ENCODE results near the gene MAPK8.

Gene MAPK8

GRCh38 chr10:48361176-48361575 is 54.7 kb downstream of the MAPK8 start:
- Mint-ChIP-seq H3K27ac (no peak overlapping the region), H3K4me3 (no peak overlapping the region)

GRCh38 chr10:48363617-48364355 is 57.3 kb downstream of the MAPK8 start:
- peaks cover 11% of the 10 kb centered on the region for H3K4me1 Mint-ChIP-seq (ENCODE audit: low read depth)
- no peak overlapping the region for H3K27ac Mint-ChIP-seq
- H3K9me3 Mint-ChIP-seq: no peaks in the 10 kb centered on the region
- no peak for DNase-seq (ENCODE audit: low spot score)
- peaks cover 1% of the 10 kb centered on the region for H3K36me3 Mint-ChIP-seq (ENCODE audit: low read depth)
- no peak overlapping the region for H3K4me3 Mint-ChIP-seq
- H3K27me3 Mint-ChIP-seq (ENCODE audit: low read depth): no peaks in the 10 kb centered on the region

More at GRCh38 chr10:48361176-48361575, 54.7 kb downstream of the MAPK8 start:
- DNase-seq (ENCODE audit: low spot score): no peak
- H3K36me3 Mint-ChIP-seq (ENCODE audit: low read depth): peaks cover 1% of the 10 kb centered on the region
- peaks cover 18% of the 10 kb centered on the region for H3K4me1 Mint-ChIP-seq (ENCODE audit: low read depth)
- H3K27me3 Mint-ChIP-seq (ENCODE audit: low read depth): no peaks in the 10 kb centered on the region
- peaks cover under 1% of the 10 kb centered on the region for H3K9me3 Mint-ChIP-seq

GRCh38 chr10:48364659-48365405 is 58.4 kb downstream of the MAPK8 start:
- H3K4me3 Mint-ChIP-seq: no peak overlapping the region
- H3K27me3 Mint-ChIP-seq (ENCODE audit: low read depth): no peaks in the 10 kb centered on the region
- DNase-seq (ENCODE audit: low spot score): no peak

GRCh38 chr10:48365668-48366067 is 59.2 kb downstream of the MAPK8 start:
- Mint-ChIP-seq H3K4me1 (ENCODE audit: low read depth) (peaks cover 10% of the 10 kb centered on the region), H3K4me3 (no peak overlapping the region), H3K9me3 (no peaks in the 10 kb centered on the region), H3K27ac (no peak overlapping the region), H3K36me3 (ENCODE audit: low read depth) (peaks cover 1% of the 10 kb centered on the region), H3K27me3 (ENCODE audit: low read depth) (no peaks in the 10 kb centered on the region)
- no peak for DNase-seq (ENCODE audit: low spot score)

More at GRCh38 chr10:48364659-48365405, 58.4 kb downstream of the MAPK8 start:
- Mint-ChIP-seq H3K36me3 (ENCODE audit: low read depth) (peaks cover 1% of the 10 kb centered on the region), H3K27ac (no peak overlapping the region), H3K4me1 (ENCODE audit: low read depth) (peaks cover 11% of the 10 kb centered on the region), H3K9me3 (no peaks in the 10 kb centered on the region)

- Mint-ChIP-seq H3K4me1 (ENCODE audit: low read depth) (peaks cover 10% of the 10 kb centered on the region), H3K9me3 (no peaks in the 10 kb centered on the region), H3K4me3 (no peak overlapping the region), H3K27ac (no peak overlapping the region), H3K27me3 (ENCODE audit: low read depth) (no peaks in the 10 kb centered on the region), H3K36me3 (ENCODE audit: low read depth) (peaks cover 1% of the 10 kb centered on the region)
- no peak for DNase-seq (ENCODE audit: low spot score)
These were observed 59.8 kb downstream of the MAPK8 start for GRCh38 chr10:48366261-48366660.

- peaks cover 3% of the 10 kb centered on the region for H3K4me1 Mint-ChIP-seq (ENCODE audit: low read depth)
- H3K27ac Mint-ChIP-seq: no peak overlapping the region
- H3K9me3 Mint-ChIP-seq: peaks cover 8% of the 10 kb centered on the region
- no peaks in the 10 kb centered on the region for H3K36me3 Mint-ChIP-seq (ENCODE audit: low read depth)
- DNase-seq (ENCODE audit: low spot score): no peak
- H3K27me3 Mint-ChIP-seq (ENCODE audit: low read depth): no peaks in the 10 kb centered on the region
- no peak overlapping the region for H3K4me3 Mint-ChIP-seq
These were observed 63.0 kb downstream of the MAPK8 start for GRCh38 chr10:48369501-48369900.

GRCh38 chr10:48377751-48378530 is 71.5 kb downstream of the MAPK8 start:
- H3K27me3 Mint-ChIP-seq (ENCODE audit: low read depth): no peaks in the 10 kb centered on the region
- H3K27ac Mint-ChIP-seq: no peak overlapping the region
- peaks cover 3% of the 10 kb centered on the region for H3K36me3 Mint-ChIP-seq (ENCODE audit: low read depth)
- peaks cover 18% of the 10 kb centered on the region for H3K9me3 Mint-ChIP-seq
- no peak overlapping the region for H3K4me3 Mint-ChIP-seq
- DNase-seq (ENCODE audit: low spot score): no peak
- no peaks in the 10 kb centered on the region for H3K4me1 Mint-ChIP-seq (ENCODE audit: low read depth)

GRCh38 chr10:48378675-48379074 is 72.2 kb downstream of the MAPK8 start:
- Mint-ChIP-seq H3K9me3 (peaks cover 18% of the 10 kb centered on the region), H3K27me3 (ENCODE audit: low read depth) (no peaks in the 10 kb centered on the region), H3K27ac (no peak overlapping the region), H3K36me3 (ENCODE audit: low read depth) (peaks cover 3% of the 10 kb centered on the region), H3K4me3 (no peak overlapping the region), H3K4me1 (ENCODE audit: low read depth) (no peaks in the 10 kb centered on the region)
- no peak for DNase-seq (ENCODE audit: low spot score)

- Mint-ChIP-seq H3K36me3 (ENCODE audit: low read depth) (peaks cover 3% of the 10 kb centered on the region), H3K9me3 (no peaks in the 10 kb centered on the region)
These were observed 75.5 kb downstream of the MAPK8 start for GRCh38 chr10:48381971-48382370.

GRCh38 chr10:48382982-48383381 is 76.5 kb downstream of the MAPK8 start:
- no peak overlapping the region for H3K27ac Mint-ChIP-seq
- H3K4me3 Mint-ChIP-seq: no peak overlapping the region
- H3K36me3 Mint-ChIP-seq (ENCODE audit: low read depth): peaks cover 3% of the 10 kb centered on the region
- no peak for DNase-seq (ENCODE audit: low spot score)
- H3K9me3 Mint-ChIP-seq: no peaks in the 10 kb centered on the region
- peaks cover 5% of the 10 kb centered on the region for H3K4me1 Mint-ChIP-seq (ENCODE audit: low read depth)
- no peaks in the 10 kb centered on the region for H3K27me3 Mint-ChIP-seq (ENCODE audit: low read depth)

More at GRCh38 chr10:48381971-48382370, 75.5 kb downstream of the MAPK8 start:
- Mint-ChIP-seq H3K27me3 (ENCODE audit: low read depth) (no peaks in the 10 kb centered on the region), H3K4me3 (no peak overlapping the region), H3K4me1 (ENCODE audit: low read depth) (peaks cover 3% of the 10 kb centered on the region), H3K27ac (no peak overlapping the region)
- DNase-seq (ENCODE audit: low spot score): no peak

GRCh38 chr10:48383393-48383792 is 76.9 kb downstream of the MAPK8 start:
- Mint-ChIP-seq H3K27me3 (ENCODE audit: low read depth) (no peaks in the 10 kb centered on the region), H3K27ac (no peak overlapping the region), H3K4me3 (no peak overlapping the region), H3K9me3 (no peaks in the 10 kb centered on the region), H3K36me3 (ENCODE audit: low read depth) (peaks cover 3% of the 10 kb centered on the region), H3K4me1 (ENCODE audit: low read depth) (peaks cover 5% of the 10 kb centered on the region)
- DNase-seq (ENCODE audit: low spot score): no peak

- Mint-ChIP-seq H3K4me3 (no peak overlapping the region), H3K9me3 (no peaks in the 10 kb centered on the region), H3K36me3 (ENCODE audit: low read depth) (peaks cover 3% of the 10 kb centered on the region), H3K27ac (no peak overlapping the region), H3K4me1 (ENCODE audit: low read depth) (peaks cover 13% of the 10 kb centered on the region), H3K27me3 (ENCODE audit: low read depth) (no peaks in the 10 kb centered on the region)
- no peak for DNase-seq (ENCODE audit: low spot score)
These were observed 78.2 kb downstream of the MAPK8 start for GRCh38 chr10:48384699-48384982.

GRCh38 chr10:48389272-48389671 is 82.8 kb downstream of the MAPK8 start:
- Mint-ChIP-seq H3K36me3 (ENCODE audit: low read depth) (no peaks in the 10 kb centered on the region), H3K27ac (peak overlapping the region; percentile 2)

More at GRCh38 chr10:48389272-48389671, 82.8 kb downstream of the MAPK8 start:
- peak overlapping the region; percentile 1 for H3K4me3 Mint-ChIP-seq
- DNase-seq (ENCODE audit: low spot score): no peak
- H3K9me3 Mint-ChIP-seq: no peaks in the 10 kb centered on the region
- H3K4me1 Mint-ChIP-seq (ENCODE audit: low read depth): peaks cover 44% of the 10 kb centered on the region
- peaks cover 2% of the 10 kb centered on the region for H3K27me3 Mint-ChIP-seq (ENCODE audit: low read depth)
